ENCODE data around the gene HES3.

Gene HES3

GRCh38 chr1:6262555-6263420 is 18.8 kb downstream of the HES3 start:
- DNase-seq (ENCODE audit: low read depth in 2 of 2) = no peak

DNA sequence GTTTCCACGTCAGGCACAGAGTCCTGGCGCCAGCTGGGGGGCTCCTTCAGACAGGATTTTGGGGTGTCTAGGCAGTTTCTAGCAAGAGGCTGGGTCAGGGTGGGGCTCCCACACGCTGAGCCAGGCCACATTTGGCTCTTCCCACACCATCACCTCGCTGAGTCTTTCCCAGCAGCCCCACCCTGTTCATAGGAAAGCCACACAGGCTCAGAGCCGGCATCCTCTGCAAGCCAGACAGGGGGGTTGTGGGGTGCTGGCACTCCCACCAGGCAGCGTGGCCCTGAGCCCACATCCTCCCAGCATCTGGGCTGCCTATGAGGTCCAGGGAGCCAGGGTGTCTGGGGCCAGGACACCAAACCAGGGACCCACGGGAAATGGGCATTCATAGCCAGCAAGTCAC is 19.7 kb downstream of the HES3 start:
- DNase-seq (ENCODE audit: low read depth in 2 of 2) = no peak

GRCh38 chr1:6265151-6265550 is 21.2 kb downstream of the HES3 start:
- no peak for DNase-seq (ENCODE audit: low read depth in 2 of 2)

GRCh38 chr1:6266641-6267040 is 22.7 kb downstream of the HES3 start:
- no peak for DNase-seq (ENCODE audit: low read depth in 2 of 2)

DNA sequence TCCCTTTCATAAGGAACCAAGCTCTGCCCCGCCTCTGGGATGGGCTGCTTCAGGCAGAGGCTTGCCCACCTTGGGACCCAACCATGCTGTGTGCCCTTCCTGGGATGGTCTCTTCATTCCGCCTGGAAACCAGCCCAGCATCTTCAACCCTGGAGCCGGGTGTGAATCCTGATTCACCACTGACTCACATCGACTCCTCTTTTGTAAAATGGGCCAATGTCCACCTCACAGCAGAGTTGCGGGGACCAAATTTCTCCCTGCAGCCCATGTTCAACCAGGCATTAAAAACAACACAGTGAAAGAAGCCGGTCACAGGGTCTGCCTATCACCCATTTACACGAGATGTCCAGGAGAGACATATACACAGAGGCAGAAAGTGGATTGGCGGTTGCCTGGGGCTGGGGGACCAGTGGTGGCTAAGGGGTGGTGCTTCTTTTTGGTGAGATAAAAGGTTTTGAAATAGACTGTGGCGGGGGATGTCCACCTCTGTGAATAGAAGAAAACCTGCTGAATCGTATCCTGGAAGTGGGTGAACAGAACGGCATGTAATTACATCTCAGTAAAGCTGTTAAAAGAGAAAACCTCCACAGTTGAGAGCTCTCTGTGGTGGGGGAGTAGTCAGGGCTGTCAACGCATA is 23.8 kb downstream of the HES3 start:
- no peak for DNase-seq (ENCODE audit: low read depth in 2 of 2)

DNA sequence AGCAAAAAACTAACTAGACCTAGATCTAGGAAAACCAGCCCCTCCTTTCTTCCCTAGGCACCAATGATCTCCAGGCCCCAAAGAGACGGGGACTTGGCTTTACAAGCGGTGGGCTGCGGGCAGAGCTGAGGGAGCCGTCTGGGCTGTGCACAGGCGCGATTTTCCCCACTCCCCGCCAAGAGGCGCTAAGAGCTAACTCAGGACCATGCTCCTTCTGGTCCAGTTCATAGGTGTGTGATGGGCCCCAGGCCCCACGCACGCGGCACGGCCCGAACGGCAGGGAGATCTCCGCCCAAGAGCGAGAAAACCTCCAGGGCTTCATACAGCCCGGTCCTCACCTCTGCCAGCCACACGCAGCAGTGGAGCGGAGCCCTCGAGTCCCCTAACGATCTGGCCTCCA is 24.4 kb downstream of the HES3 start:
- DNase-seq (ENCODE audit: low read depth in 2 of 2) = no peak

DNA sequence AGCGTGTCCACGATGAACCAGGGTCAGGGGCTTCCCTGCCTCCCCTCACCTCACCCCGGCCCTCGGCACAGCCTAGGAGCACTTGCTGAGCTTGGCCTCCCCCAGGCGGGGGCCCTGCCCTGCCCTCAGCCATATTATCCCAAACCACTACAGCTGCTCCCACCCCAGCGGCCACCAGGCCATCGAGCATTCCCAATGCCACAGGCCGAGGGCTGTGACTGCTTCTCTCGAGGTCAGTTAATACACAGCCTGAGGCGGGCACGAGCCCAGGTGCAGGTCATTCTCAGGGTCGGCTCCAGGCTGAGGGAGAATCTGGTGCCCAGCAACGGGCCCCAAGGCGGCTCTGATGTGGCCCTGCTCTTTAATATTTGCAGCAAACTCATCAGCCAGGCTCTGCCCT is 25.3 kb downstream of the HES3 start:
- no peak for DNase-seq (ENCODE audit: low read depth in 2 of 2)

DNA sequence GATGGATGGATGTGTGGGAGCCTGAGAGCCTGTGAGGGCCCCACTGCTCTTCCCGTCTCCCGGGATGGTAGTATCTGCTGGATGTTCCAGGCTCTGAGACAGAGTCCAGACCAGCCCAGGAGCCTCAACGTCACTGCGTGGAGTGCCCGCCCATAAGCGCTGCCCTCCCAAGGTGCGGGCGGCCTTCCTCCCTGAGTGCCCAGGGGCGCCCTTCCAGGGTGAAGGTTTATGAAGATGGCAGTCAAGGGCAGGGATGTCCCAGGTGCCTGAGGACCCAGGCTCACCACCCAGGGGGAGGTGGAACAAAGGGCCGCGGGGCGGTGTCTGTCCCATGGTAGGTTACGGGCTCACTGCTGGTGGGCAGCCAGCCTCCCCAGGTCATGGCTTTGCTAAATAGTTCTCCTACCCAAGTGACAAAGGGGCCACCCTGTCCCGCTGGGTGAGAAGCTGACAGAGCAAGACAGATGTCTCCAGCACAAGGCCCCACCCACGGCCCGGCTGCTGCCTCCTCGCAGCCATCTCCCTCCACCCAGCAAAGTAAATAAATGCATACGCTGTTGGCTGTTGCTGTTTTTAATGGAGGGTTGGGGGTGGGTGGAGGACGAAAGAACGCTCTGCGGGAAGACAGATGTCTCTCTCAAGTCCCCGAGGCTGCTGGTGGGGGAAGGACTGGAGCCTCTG is 25.9 kb downstream of the HES3 start:
- no peak for DNase-seq (ENCODE audit: low read depth in 2 of 2)

- no peak for DNase-seq (ENCODE audit: low read depth in 2 of 2)
Measured at GRCh38 chr1:6270401-6270800, 26.4 kb downstream of the HES3 start.

GRCh38 chr1:6271006-6271405 is 27.0 kb downstream of the HES3 start:
- no peak for DNase-seq (ENCODE audit: low read depth in 2 of 2)

GRCh38 chr1:6271554-6271953 is 27.6 kb downstream of the HES3 start:
- no peak for DNase-seq (ENCODE audit: low read depth in 2 of 2)

DNA sequence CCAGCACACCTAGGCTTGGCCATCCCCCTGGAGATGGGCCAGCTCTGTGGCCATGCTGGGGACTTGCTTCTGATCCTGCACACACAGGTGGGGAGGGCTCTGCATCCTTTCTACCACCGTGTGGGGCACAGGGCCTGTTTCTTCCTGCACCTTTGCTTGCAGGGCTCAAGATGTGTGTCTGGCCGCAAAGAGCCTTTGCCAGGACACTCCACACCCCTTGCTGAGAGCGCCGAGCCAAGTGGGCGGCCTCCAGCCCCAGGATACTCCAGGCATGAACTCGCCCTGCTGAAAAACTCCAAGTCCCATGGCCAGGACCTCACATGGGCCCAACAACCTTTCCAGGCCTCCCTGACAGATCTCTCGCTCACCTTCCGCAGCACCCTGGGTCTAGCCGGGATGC is 28.5 kb downstream of the HES3 start:
- no peak for DNase-seq (ENCODE audit: low read depth in 2 of 2)

DNA sequence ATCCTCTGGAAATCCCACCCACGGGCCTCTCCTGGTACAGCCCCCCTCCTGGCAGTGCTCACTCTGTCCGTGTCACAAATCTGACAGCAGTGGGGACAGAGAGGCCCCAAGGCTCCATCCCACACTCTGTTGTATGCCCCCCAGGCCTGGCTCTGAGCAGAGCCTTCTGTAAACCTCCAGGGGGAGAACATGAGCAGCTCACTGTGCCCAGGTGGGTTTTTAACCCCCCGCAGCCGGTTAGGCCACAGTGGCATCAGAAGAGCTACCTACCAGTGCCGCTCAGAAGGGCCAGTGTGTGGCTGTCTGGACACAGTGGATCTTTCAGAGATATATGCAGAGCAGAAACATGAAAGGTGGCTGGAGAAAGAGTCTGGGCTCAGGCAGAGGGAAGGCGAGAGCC is 28.9 kb downstream of the HES3 start:
- no peak for DNase-seq (ENCODE audit: low read depth in 2 of 2)

DNA sequence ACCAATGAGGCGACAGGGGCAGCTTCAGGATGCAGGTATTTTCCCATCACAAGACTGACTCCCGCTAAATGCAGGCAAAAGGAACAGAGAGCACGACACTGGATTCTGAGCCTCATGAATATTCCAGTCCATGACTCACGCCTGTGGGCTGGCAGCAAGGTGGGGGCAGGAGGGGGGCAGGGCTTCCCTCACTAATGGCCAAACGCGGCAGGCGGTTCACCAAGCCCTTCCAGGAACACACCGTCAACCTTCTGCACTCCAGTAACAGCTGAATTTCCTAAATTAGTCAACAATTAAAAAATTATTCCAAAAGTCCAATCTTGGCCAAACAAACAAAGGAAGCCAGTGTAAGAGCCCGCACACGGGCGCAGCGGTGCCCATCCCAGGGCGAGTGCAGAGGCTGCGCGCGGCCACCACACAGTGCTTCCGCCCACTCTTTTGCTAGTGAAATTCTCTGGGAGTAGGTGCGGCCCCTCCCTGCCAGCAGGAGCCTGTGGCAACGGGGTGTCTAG is 29.5 kb downstream of the HES3 start:
- DNase-seq (ENCODE audit: low read depth in 2 of 2) = no peak

GRCh38 chr1:6274102-6274501 is 30.1 kb downstream of the HES3 start:
- DNase-seq (ENCODE audit: low read depth in 2 of 2) = no peak

DNA sequence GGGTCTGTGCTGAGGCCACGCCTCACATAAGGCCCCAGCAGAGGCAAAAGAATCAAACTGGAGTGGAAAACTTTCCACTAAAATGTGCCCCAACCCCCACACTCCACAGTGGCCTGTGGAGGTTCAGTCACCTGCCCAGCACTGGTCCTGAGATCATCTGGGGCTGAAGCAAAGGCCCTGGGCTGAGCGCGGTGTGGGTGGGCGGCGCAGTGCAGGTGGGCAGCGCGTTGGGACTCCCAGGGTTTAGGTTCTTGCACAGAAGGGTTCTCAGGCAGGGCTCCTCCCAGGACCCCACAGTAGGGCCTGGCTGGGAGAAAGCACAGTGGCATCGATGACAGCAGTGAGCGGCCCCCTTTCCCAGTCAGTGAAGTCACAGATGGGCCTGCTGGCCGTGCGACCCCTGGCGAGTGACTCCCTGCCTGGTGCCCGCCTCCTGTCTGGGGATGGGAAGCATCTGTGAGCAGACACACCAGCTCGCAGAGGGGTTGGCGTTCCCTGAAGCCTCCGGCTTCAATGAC is 30.7 kb downstream of the HES3 start:
- DNase-seq (ENCODE audit: low read depth in 2 of 2) = no peak

GRCh38 chr1:6275826-6276782 is 32.1 kb downstream of the HES3 start:
- DNase-seq (ENCODE audit: low read depth in 2 of 2) = peak; percentile 49 to 53

DNA sequence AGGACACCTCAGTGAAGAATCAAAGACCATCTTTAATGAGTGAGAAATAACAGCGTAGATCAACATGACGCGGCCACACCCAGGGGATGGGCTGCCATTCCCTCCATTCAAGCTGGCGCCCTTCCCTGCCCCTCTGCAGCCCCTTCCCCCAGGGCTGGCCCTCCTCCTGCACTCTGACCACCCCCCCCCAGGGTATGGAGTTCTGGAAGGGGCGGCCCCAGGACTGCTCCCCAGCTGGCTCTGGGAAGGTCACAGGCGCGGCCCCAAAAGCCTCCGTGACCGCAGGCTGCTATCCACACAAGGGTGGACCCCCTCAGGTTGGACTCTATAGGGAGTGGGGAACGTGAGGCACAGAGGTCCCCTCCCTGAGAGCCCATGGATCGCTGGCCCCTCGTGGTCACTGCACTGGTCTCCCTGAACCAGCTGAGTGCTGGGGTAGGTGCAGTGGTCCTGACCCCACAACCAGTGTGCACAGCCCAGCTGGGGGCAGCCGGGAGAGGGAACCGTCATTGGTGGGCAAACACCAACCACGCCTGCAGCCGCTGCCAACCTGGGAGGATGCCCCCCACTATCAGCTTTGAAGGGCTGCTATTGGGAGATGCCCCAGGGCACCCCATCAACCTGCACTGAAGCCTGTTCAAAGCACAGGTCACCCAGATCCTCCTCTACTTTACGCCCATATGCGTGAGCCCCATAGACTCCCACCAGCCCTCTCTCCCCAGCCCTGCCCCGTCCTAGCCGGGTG is 33.0 kb downstream of the HES3 start:
- no peak for DNase-seq (ENCODE audit: low read depth in 2 of 2)

GRCh38 chr1:6278263-6278662 is 34.3 kb downstream of the HES3 start:
- no peak for DNase-seq (ENCODE audit: low read depth in 2 of 2)

GRCh38 chr1:6279066-6279465 is 35.1 kb downstream of the HES3 start:
- no peak for DNase-seq (ENCODE audit: low read depth in 2 of 2)
